HG03575 (cell line): Measurements from ENCODE around the gene AGBL1.

ENCODE experiments used
- ATAC-seq: cut with Tn5 transposase; IDR thresholded peaks from one replicate; pipeline ENCODE4 v1.9.1; 2021; ENCODE audit not compliant: unreplicated experiment, insufficient number of reproducible peaks, low FRiP score; ENCODE audit errors: extremely low read depth

AGBL1 gene

GRCh38 chr15:86591994-86592735 lies 512.5 kb downstream of the AGBL1 start:
- ATAC-seq = no peak

GRCh38 chr15:86595741-86596140 lies 516.1 kb downstream of the AGBL1 start:
- no peak for ATAC-seq

GRCh38 chr15:86603466-86603865 lies 523.8 kb downstream of the AGBL1 start:
- no peak for ATAC-seq

- ATAC-seq = no peak
Measured at GRCh38 chr15:86608461-86609205, 529.0 kb downstream of the AGBL1 start.

- ATAC-seq = no peak
Measured at GRCh38 chr15:86609275-86609674, 529.6 kb downstream of the AGBL1 start.

GRCh38 chr15:86610038-86610437 lies 530.4 kb downstream of the AGBL1 start:
- ATAC-seq = no peak

- no peak for ATAC-seq
Measured at GRCh38 chr15:86611417-86612040, 531.9 kb downstream of the AGBL1 start.

- ATAC-seq = no peak
Measured at GRCh38 chr15:86615411-86615810, 535.7 kb downstream of the AGBL1 start.

- ATAC-seq = no peak
Measured at GRCh38 chr15:86615816-86616215, 536.1 kb downstream of the AGBL1 start.

GRCh38 chr15:86616771-86617170 lies 537.1 kb downstream of the AGBL1 start:
- no peak for ATAC-seq

GRCh38 chr15:86620157-86620556 lies 540.5 kb downstream of the AGBL1 start:
- no peak for ATAC-seq

- ATAC-seq = no peak
Measured at GRCh38 chr15:86620641-86621349, 541.1 kb downstream of the AGBL1 start.

GRCh38 chr15:86623236-86623635 lies 543.6 kb downstream of the AGBL1 start:
- ATAC-seq = no peak

- no peak for ATAC-seq
Measured at GRCh38 chr15:86624261-86625036, 544.8 kb downstream of the AGBL1 start.

GRCh38 chr15:86629409-86630356 lies 550.0 kb downstream of the AGBL1 start:
- no peak for ATAC-seq

- no peak for ATAC-seq
Measured at GRCh38 chr15:86630946-86631345, 551.3 kb downstream of the AGBL1 start.

- ATAC-seq = no peak
Measured at GRCh38 chr15:86634146-86634545, 554.5 kb downstream of the AGBL1 start.
